Caco-2 (cell line): Measurements from ENCODE around the gene ARPC5. TPM values are rescaled to one million over a fixed set of nuclear protein-coding genes. Genes with fewer than 3 reads are reported as not detected.

Source experiments
- BruUV-seq: library from RNA; stranded (reverse); fragments of 400-500 nt; replicated peaks from 2 replicates; lab custom pipeline; 2021; lab: Mats Ljungman, UMichigan
- CTCF ChIA-PET: fragments of 300-600 bp; sonication (Branson Sonifier 250); formaldehyde crosslinking; loops from one replicate; lab custom pipeline; 2022; ENCODE audit warnings: antibody characterized with exemption; lab: Charles Lee
- POLR2A ChIA-PET: fragments of 300-600 bp; sonication (Branson Sonifier 250); formaldehyde crosslinking; loops from one replicate; lab custom pipeline; 2022; ENCODE audit warnings: antibody characterized with exemption; lab: Charles Lee
- DNase-seq, 2 experiments: peaks; one replicate each; pipeline versions ENCODE4 v3.0.0 to v3.0.0-alpha.2; 2020 to 2022
- H3K27me3 ChIP-seq: replicated peaks from 2 replicates; pipeline ENCODE4 v1.6.0; 2011; ENCODE audit warnings: low read length; ENCODE audit not compliant: control insufficient read depth, insufficient read depth
- H3K36me3 ChIP-seq: 2 replicates; pipeline ENCODE4 v1.5.1; 2011; ENCODE audit warnings: low read length; ENCODE audit not compliant: control insufficient read depth, insufficient read depth
- H3K4me1 ChIP-seq: fragments of 250-450 bp; sonication (Bioruptor Pico); 2 replicates; pipeline ENCODE4 v1.5.1; 2020; ENCODE audit warnings: mild to moderate bottlenecking
- H3K4me3 ChIP-seq: 2 replicates; pipeline ENCODE4 v1.5.1; 2011; ENCODE audit warnings: low read depth, mild to moderate bottlenecking, control low read depth, low read length
- H3K9me3 ChIP-seq: fragments of 250-450 bp; sonication (Bioruptor Pico); 2 replicates; pipeline ENCODE4 v1.5.1; 2020; ENCODE audit warnings: mild to moderate bottlenecking, moderate library complexity
- H3K27ac Mint-ChIP-seq: one replicate; pipeline ENCODE4 v1.8.0; 2022; ENCODE audit warnings: mixed read lengths; ENCODE audit not compliant: unreplicated experiment
- H3K27me3 Mint-ChIP-seq: one replicate; pipeline ENCODE4 v1.8.0; 2022; ENCODE audit warnings: mixed read lengths; ENCODE audit not compliant: insufficient read depth, unreplicated experiment
- H3K36me3 Mint-ChIP-seq: one replicate; pipeline ENCODE4 v1.8.0; 2022; ENCODE audit warnings: mild to moderate bottlenecking, mixed read lengths; ENCODE audit not compliant: insufficient read depth, unreplicated experiment
- H3K4me1 Mint-ChIP-seq: one replicate; pipeline ENCODE4 v1.8.0; 2022; ENCODE audit warnings: low read depth, mixed read lengths; ENCODE audit not compliant: unreplicated experiment
- H3K4me3 Mint-ChIP-seq: one replicate; pipeline ENCODE4 v1.8.0; 2022; ENCODE audit warnings: mild to moderate bottlenecking, moderate library complexity, mixed read lengths; ENCODE audit not compliant: unreplicated experiment
- H3K9me3 Mint-ChIP-seq: one replicate; pipeline ENCODE4 v1.8.0; 2022; ENCODE audit warnings: mixed read lengths; ENCODE audit not compliant: unreplicated experiment
- intact Hi-C: fragments of 100-400 bp; cut with micrococcal nuclease; formaldehyde crosslinking; loops from one replicate; pipeline ENCODE4 v1.10.0; 2022; ENCODE audit not compliant: unreplicated experiment
- total RNA-seq: library from RNA; stranded (reverse); gene quantifications from 2 replicates; pipeline ENCODE4 v1.2.3, GENCODE V29; 2022
- TF ChIP-seq, protein P1 (sequence below), 2 experiments: fragments of 200-600 bp in 1 of 2; IDR thresholded peaks; 1 replicate in 1 of 2; 2 replicates in 1 of 2; pipeline versions ENCODE4 v1.5.1 to v1.8.0; 2011 to 2022; ENCODE audit warnings: antibody characterized with exemption in 1 of 2, control low read depth in 1 of 2, inconsistent platforms in 1 of 2, low read depth in 1 of 2, low read length in 1 of 2, mild to moderate bottlenecking in 1 of 2, moderate library complexity in 1 of 2; ENCODE audit not compliant: insufficient read depth in 1 of 2, severe bottlenecking in 1 of 2, unreplicated experiment in 1 of 2

ARPC5 gene
- total RNA-seq, 1 experiment from 2014 or later = 135 TPM

DNA sequence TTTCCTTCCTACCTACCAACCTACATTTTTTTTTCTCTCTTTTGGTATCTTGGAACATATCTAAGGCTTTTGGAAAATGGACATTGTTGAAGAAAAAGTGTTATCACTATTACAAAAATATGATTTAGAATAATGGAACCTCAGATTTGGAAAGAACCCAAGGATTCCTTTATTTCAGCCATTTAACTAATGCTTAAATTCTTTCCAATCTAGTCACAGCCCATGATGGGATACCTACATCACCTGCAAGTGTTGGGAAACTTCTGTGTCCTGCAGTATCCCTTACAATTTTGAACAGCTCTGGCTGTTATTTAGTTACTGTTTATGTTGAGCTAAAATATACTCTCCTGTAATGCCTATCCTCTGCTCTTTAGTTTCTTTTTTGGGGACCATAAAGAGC lies 39.8 kb upstream of the ARPC5 start:
- no TSS peak for BruUV-seq
- ChIA-PET POLR2A (no interaction called here), CTCF (interaction anchor here (1.0 to 1.8 kb wide), 2 partner anchors 9 to 10 kb away, joined by 3 to 13 read pairs; no protein-coding TSS in a partner anchor)
- Histone ChIP-seq H3K4me1 (peaks cover 17% of the 10 kb centered on the region), H3K9me3 (no peaks in the 10 kb centered on the region), H3K4me3 (no peak overlapping the region), H3K27me3 (no peaks in the 10 kb centered on the region), H3K36me3 (no peaks in the 10 kb centered on the region)
- Mint-ChIP-seq H3K27me3 (no peaks in the 10 kb centered on the region), H3K4me3 (no peak overlapping the region), H3K9me3 (no peaks in the 10 kb centered on the region), H3K4me1 (peaks cover 30% of the 10 kb centered on the region), H3K36me3 (peaks cover 5% of the 10 kb centered on the region), H3K27ac (no peak overlapping the region)
- intact Hi-C loops = no loop called here
- no peak for DNase-seq
- TF ChIP-seq, protein P1, sequence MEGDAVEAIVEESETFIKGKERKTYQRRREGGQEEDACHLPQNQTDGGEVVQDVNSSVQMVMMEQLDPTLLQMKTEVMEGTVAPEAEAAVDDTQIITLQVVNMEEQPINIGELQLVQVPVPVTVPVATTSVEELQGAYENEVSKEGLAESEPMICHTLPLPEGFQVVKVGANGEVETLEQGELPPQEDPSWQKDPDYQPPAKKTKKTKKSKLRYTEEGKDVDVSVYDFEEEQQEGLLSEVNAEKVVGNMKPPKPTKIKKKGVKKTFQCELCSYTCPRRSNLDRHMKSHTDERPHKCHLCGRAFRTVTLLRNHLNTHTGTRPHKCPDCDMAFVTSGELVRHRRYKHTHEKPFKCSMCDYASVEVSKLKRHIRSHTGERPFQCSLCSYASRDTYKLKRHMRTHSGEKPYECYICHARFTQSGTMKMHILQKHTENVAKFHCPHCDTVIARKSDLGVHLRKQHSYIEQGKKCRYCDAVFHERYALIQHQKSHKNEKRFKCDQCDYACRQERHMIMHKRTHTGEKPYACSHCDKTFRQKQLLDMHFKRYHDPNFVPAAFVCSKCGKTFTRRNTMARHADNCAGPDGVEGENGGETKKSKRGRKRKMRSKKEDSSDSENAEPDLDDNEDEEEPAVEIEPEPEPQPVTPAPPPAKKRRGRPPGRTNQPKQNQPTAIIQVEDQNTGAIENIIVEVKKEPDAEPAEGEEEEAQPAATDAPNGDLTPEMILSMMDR (IDR thresholded peaks at IDR 0.05; ENCODE audit: insufficient read depth in 1 of 2, low read depth in 1 of 2, low read length in 1 of 2, severe bottlenecking in 1 of 2, unreplicated experiment in 1 of 2) = no peak

DNA sequence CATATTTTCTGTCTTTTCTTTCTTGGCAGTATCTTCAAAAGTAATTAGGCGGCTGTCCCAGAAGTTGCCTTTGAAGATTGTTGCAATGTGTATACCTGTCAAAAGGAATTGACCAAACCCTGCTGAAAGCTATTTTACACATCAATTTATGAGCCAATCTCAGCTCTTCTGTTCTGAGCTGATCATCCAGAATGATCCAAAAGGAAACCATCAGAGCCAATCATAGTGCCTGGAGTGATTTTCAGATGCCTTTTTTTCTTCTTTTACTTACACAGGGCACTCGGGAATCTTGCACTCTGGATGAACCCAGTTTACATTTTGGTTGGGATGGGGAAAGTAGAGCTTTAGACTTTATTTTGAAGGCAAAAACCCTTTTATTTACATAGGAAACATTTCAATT lies 39.3 kb upstream of the ARPC5 start:
- no TSS peak for BruUV-seq
- no peak overlapping the region for H3K27ac Mint-ChIP-seq
- intact Hi-C loops = no loop called here
- no peak overlapping the region for H3K4me3 Mint-ChIP-seq
- peaks cover 30% of the 10 kb centered on the region for H3K4me1 Mint-ChIP-seq
- Histone ChIP-seq H3K27me3 (no peaks in the 10 kb centered on the region), H3K36me3 (no peaks in the 10 kb centered on the region), H3K9me3 (no peaks in the 10 kb centered on the region), H3K4me1 (peaks cover 17% of the 10 kb centered on the region), H3K4me3 (no peak overlapping the region)
- no peak for DNase-seq
- ChIA-PET CTCF (interaction anchor here (1.0 kb wide), 1 partner anchor 10 kb away, joined by 3 read pairs; no protein-coding TSS in a partner anchor), POLR2A (no interaction called here)
- TF ChIP-seq, protein P1 (IDR thresholded peaks at IDR 0.05; ENCODE audit: insufficient read depth in 1 of 2, low read depth in 1 of 2, low read length in 1 of 2, severe bottlenecking in 1 of 2, unreplicated experiment in 1 of 2) = no peak
- H3K36me3 Mint-ChIP-seq = peaks cover 5% of the 10 kb centered on the region
- H3K9me3 Mint-ChIP-seq = no peaks in the 10 kb centered on the region
- no peaks in the 10 kb centered on the region for H3K27me3 Mint-ChIP-seq

DNA sequence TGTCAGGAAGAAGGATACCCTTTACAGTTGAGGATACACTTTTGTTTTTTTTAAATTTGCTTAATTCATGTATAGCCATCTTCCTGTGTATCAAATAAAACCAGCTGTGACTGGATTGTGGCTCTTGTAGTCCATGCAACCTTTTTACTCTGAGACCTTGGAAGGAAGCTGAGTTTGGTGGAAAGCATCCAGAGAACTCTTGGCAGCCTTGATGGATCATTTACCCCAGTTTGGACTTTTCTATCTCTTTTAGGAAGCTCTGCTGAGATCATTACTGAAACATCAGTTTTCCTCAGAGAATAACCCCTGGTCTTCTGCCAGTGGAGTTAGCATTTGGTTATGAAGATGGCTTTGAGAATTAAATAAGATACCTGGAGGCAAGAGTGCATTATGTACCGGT lies 38.8 kb upstream of the ARPC5 start:
- Histone ChIP-seq H3K4me3 (no peak overlapping the region), H3K4me1 (peaks cover 17% of the 10 kb centered on the region), H3K27me3 (no peaks in the 10 kb centered on the region), H3K9me3 (no peaks in the 10 kb centered on the region), H3K36me3 (no peaks in the 10 kb centered on the region)
- ChIA-PET CTCF (interaction anchor here (1.0 kb wide), 1 partner anchor 10 kb away, joined by 3 read pairs; no protein-coding TSS in a partner anchor), POLR2A (no interaction called here)
- H3K27me3 Mint-ChIP-seq = no peaks in the 10 kb centered on the region
- H3K36me3 Mint-ChIP-seq = peaks cover 5% of the 10 kb centered on the region
- intact Hi-C loops = no loop called here
- DNase-seq = no peak
- H3K9me3 Mint-ChIP-seq = no peaks in the 10 kb centered on the region
- H3K4me1 Mint-ChIP-seq = peaks cover 30% of the 10 kb centered on the region
- TF ChIP-seq, protein P1 (IDR thresholded peaks at IDR 0.05; ENCODE audit: insufficient read depth in 1 of 2, low read depth in 1 of 2, low read length in 1 of 2, severe bottlenecking in 1 of 2, unreplicated experiment in 1 of 2) = no peak
- no peak overlapping the region for H3K27ac Mint-ChIP-seq
- BruUV-seq = no TSS peak
- H3K4me3 Mint-ChIP-seq = no peak overlapping the region
